GM23248 (cell line): ENCODE data around the gene GTF2H4. TPM values are rescaled to one million over a fixed set of nuclear protein-coding genes. Genes with fewer than 3 reads are reported as not detected.

ENCODE experiments used
- DNase-seq: peaks from one replicate; pipeline ENCODE4 v3.0.0-alpha.2; 2015
- H2AFZ ChIP-seq: fragments of 200-600 bp; sonication (generic); 2 replicates; pipeline ENCODE4 v1.6.1; 2016; ENCODE audit warnings: antibody characterized with exemption
- H3F3A ChIP-seq: fragments of 200-600 bp; sonication (generic); 2 replicates; pipeline ENCODE4 v1.6.1; 2016; ENCODE audit warnings: mild to moderate bottlenecking, antibody characterized with exemption, mixed run types; ENCODE audit not compliant: insufficient read depth
- H3K27ac ChIP-seq: fragments of 200-600 bp; sonication (generic); 2 replicates; pipeline ENCODE4 v1.5.1; 2016; ENCODE audit warnings: mild to moderate bottlenecking
- H3K27me3 ChIP-seq: fragments of 200-600 bp; sonication (generic); replicated peaks from 2 replicates; pipeline ENCODE4 v1.6.1; 2016; ENCODE audit warnings: mild to moderate bottlenecking; ENCODE audit not compliant: insufficient read depth
- H3K36me3 ChIP-seq: fragments of 200-600 bp; sonication (generic); 2 replicates; pipeline ENCODE4 v1.6.1; 2016; ENCODE audit warnings: low read depth, mild to moderate bottlenecking
- H3K4me1 ChIP-seq: fragments of 200-600 bp; sonication (generic); 2 replicates; pipeline ENCODE4 v1.6.1; 2016; ENCODE audit warnings: mild to moderate bottlenecking; ENCODE audit not compliant: insufficient read depth
- H3K4me2 ChIP-seq: fragments of 200-600 bp; sonication (generic); one replicate; pipeline ENCODE4 v1.6.1; 2016; ENCODE audit warnings: mild to moderate bottlenecking; ENCODE audit not compliant: unreplicated experiment
- H3K4me3 ChIP-seq: fragments of 200-600 bp; sonication (generic); 2 replicates; pipeline ENCODE4 v1.5.1; 2016; ENCODE audit warnings: mild to moderate bottlenecking
- H3K79me2 ChIP-seq: fragments of 200-600 bp; sonication (generic); 2 replicates; pipeline ENCODE4 v1.6.1; 2016; ENCODE audit warnings: mild to moderate bottlenecking; ENCODE audit not compliant: insufficient read depth
- H3K9ac ChIP-seq: fragments of 200-600 bp; sonication (generic); 2 replicates; pipeline ENCODE4 v1.6.1; 2016; ENCODE audit warnings: mild to moderate bottlenecking
- H3K9me2 ChIP-seq: fragments of 200-600 bp; sonication (generic); 2 replicates; pipeline ENCODE4 v1.6.1; 2016; ENCODE audit warnings: mixed run types, mild to moderate bottlenecking, moderate library complexity; ENCODE audit not compliant: insufficient read depth
- H3K9me3 ChIP-seq: fragments of 200-600 bp; sonication (generic); one replicate; pipeline ENCODE4 v1.6.1; 2017; ENCODE audit warnings: low read depth
- H4K20me1 ChIP-seq: fragments of 200-600 bp; sonication (generic); 2 replicates; pipeline ENCODE4 v1.6.0; 2016; ENCODE audit not compliant: insufficient read depth
- EZH2 ChIP-seq: fragments of 200-600 bp; sonication (generic); IDR thresholded peaks from 2 replicates; pipeline ENCODE4 v1.6.1; 2018; ENCODE audit warnings: antibody characterized with exemption, mild to moderate bottlenecking; ENCODE audit not compliant: insufficient read depth, poor library complexity, severe bottlenecking
- EZH2phosphoT487 ChIP-seq: fragments of 200-600 bp; sonication (generic); IDR thresholded peaks from 2 replicates; pipeline ENCODE4 v1.6.1; 2018; ENCODE audit warnings: antibody characterized with exemption, moderate library complexity, mild to moderate bottlenecking, low read depth; ENCODE audit not compliant: insufficient read depth
- WGBS, 2 experiments: methylation state at CpG; one replicate each; pipeline ENCODE4 v1.1.6; 2015 to 2017; ENCODE audit warnings: low lambda C conversion rate in 2 of 2, low coverage in 1 of 2; ENCODE audit errors: missing lambda C conversion rate in 2 of 2; 5-methylcytosine and 5-hydroxymethylcytosine counted together
- in situ Hi-C: fragments of 300-500 bp; cut with MboI; formaldehyde crosslinking; loops from 2 replicates; pipeline ENCODE4 v1.15.0; 2020
- polyA plus RNA-seq: library from polyadenylated mRNA; unstranded; fragments of >200 nt; fragmentation: Nextera tagmentation; extraction: Ambion mirVana; gene quantifications from 2 replicates; pipeline ENCODE4 v1.2.1, GENCODE V29; 2016
- total RNA-seq: library from RNA; depleted of rRNA; stranded (reverse); fragments of >200 nt; shearing (Covaris generic); gene quantifications from 2 replicates; pipeline ENCODE4 v1.2.3, GENCODE V29; 2014

The GTF2H4 gene
- total and polyA plus RNA-seq, 2 experiments from 2014 or later = 5.3 to 21.7 TPM

DNA sequence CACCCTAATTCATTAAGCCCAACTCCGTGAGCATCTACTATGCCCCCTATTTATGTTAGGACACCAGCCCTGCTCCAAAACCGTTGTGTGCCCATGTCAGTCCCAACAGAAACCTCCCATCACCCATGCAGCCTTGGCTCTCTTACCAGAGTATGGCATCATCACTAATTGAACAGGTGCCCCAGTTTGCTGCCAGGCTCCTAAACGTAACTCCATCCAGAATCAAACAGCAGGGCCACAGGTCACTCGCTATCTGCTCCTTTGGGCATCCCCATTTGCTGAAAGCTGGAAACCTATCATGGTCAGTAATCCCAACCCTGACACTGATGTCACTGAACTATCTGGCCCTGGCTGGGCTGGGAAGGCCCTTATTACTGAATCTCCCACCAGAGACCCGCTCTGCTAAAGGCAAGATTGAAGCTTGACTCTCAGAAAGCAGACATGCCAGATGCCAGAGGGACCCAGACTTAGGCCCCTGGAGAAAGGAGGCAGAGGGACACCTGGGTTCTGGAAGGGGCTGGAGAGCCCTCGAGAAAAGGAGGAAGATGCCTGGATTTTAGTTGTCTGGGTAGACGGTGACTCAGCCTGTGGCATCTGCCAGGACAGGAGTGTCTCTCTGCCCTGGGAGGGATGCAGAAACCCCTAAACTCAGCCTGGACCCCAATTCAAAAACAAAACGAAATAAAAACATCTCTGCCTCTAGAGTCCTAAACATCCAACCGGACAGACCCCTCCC lies 46.8 kb downstream of the GTF2H4 start:
- TF ChIP-seq EZH2 (no peak), EZH2phosphoT487 (no peak)
- H4K20me1 ChIP-seq = no peaks in the 10 kb centered on the region
- WGBS, 2 experiments = 56 to 60% methylated on average over 9 of the region's 9 CpGs
- peak overlapping the region; percentile 70 for H3K4me2 ChIP-seq
- H3K9me3 ChIP-seq = no peaks in the 10 kb centered on the region
- H3K4me1 ChIP-seq = 0 out of 2 replicates have a peak, but pooled peaks cover 4% of the 10 kb centered on the region
- peaks cover 38% of the 10 kb centered on the region for H3K27me3 ChIP-seq
- H3K36me3 ChIP-seq = no peaks in the 10 kb centered on the region
- H3K9me2 ChIP-seq = no peaks in the 10 kb centered on the region
- peak overlapping the region; percentile 64 for H3K4me3 ChIP-seq
- peak overlapping the region; percentile 42; the same call in 1 of the 2 replicates for H3K9ac ChIP-seq
- no peaks in the 10 kb centered on the region for H3K79me2 ChIP-seq
- H2AFZ ChIP-seq = peak overlapping the region; percentile 82
- in situ Hi-C loops = no loop called here
- peak; percentile 35 for DNase-seq
- H3K27ac ChIP-seq = no peak overlapping the region
- H3F3A ChIP-seq = no peaks in the 10 kb centered on the region

DNA sequence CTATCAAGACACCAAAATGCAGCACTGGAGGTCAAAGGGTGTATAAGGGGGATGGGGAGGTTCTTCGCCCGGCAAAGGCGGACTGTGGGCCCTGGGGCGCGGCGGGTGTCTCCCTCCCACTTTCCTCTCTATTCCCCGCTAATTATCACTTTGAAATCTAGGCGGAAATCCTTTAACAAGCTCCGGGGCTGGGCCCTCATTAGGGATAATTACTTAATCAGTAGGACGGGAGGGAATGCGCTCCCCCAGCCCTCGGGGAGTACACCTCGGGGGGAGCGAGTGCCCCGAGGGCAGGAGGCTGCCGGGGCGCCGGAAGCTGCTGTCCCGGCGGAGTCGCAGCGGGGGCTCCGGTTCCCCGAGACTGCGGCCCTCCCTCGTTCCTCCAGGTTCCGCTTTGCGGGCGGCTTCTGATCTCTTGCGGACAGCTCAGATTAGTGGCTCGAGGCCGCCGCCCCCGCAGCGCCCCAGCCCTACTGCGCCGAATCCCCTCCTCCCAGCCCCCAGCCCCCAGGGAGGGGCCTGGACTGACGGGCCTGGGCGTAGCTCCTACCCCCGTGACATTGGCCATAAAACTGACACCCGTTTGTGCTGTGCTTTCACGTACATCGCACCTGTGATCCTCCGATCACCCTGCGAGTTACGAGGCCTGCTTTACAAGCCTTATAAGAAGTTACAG lies 47.5 kb downstream of the GTF2H4 start:
- peak; percentile 44 for DNase-seq
- peaks cover 41% of the 10 kb centered on the region for H3K27me3 ChIP-seq

DNA sequence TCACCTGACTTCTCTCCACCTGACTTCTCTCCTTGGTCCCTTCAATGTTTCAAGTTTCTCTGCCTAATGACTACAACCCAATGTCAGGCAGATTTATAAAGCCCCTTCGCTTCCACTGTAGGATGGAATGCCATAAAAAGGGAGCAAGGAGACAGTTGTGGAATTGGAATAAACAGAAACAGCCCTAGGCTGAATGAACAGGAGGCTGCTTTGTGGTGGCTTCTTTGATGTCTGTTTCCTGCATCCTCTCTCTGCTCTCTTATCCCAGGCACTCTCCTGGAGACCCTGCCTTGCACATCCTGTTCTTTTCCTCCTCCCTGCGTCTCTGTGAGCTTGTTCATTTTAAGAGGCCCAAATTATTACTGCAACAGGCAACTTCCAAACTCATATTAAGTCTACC lies 49.7 kb downstream of the GTF2H4 start:
- DNase-seq = no peak
- TF ChIP-seq EZH2phosphoT487 = no peak
- TF ChIP-seq EZH2 = no peak
- peaks cover 32% of the 10 kb centered on the region for H3K27me3 ChIP-seq
- no peaks in the 10 kb centered on the region for H4K20me1 ChIP-seq
- H3K4me3 ChIP-seq = no peak overlapping the region
- H2AFZ ChIP-seq = no peak overlapping the region
- H3K79me2 ChIP-seq = no peaks in the 10 kb centered on the region
- H3K36me3 ChIP-seq = no peaks in the 10 kb centered on the region
- WGBS, 2 experiments = 74 to 81% methylated on average over 2 of the region's 2 CpGs
- no peaks in the 10 kb centered on the region for H3K9me2 ChIP-seq
- H3F3A ChIP-seq = no peaks in the 10 kb centered on the region
- H3K4me2 ChIP-seq = no peak overlapping the region
- no peak overlapping the region for H3K27ac ChIP-seq
- H3K9ac ChIP-seq = no peak overlapping the region
- in situ Hi-C loops = no loop called here
- no peaks in the 10 kb centered on the region for H3K9me3 ChIP-seq
- 0 out of 2 replicates have a peak, but pooled peaks cover 4% of the 10 kb centered on the region for H3K4me1 ChIP-seq

More for the DNA sequence above, 47.5 kb downstream of the GTF2H4 start:
- 0 out of 2 replicates have a peak, but pooled peaks cover 4% of the 10 kb centered on the region for H3K4me1 ChIP-seq
- H3K4me2 ChIP-seq = peak overlapping the region; percentile 70
- no peaks in the 10 kb centered on the region for H3K9me2 ChIP-seq
- no peaks in the 10 kb centered on the region for H3K9me3 ChIP-seq
- in situ Hi-C loops = no loop called here
- H3K4me3 ChIP-seq = peak overlapping the region; percentile 64
- no peaks in the 10 kb centered on the region for H3K36me3 ChIP-seq
- no peaks in the 10 kb centered on the region for H4K20me1 ChIP-seq
- H3K9ac ChIP-seq = peak overlapping the region; percentile 42; the same call in 1 of the 2 replicates
- no peaks in the 10 kb centered on the region for H3K79me2 ChIP-seq
- H3K27ac ChIP-seq = no peak overlapping the region
- H2AFZ ChIP-seq = peak overlapping the region; percentile 82
- no peak for TF ChIP-seq EZH2phosphoT487
- TF ChIP-seq EZH2 = no peak
- no peaks in the 10 kb centered on the region for H3F3A ChIP-seq
- 12 to 13% methylated on average over 36 to 40 of the region's 46 CpGs for WGBS, 2 experiments

- H3K4me2 ChIP-seq = no peak overlapping the region
- no peak overlapping the region for H3K27ac ChIP-seq
- in situ Hi-C loops = no loop called here
These were observed 53.1 kb downstream of the GTF2H4 start for GRCh38 chr6:30960907-30961673.

More at GRCh38 chr6:30960907-30961673, 53.1 kb downstream of the GTF2H4 start:
- Histone ChIP-seq H2AFZ (no peak overlapping the region), H3K9ac (no peak overlapping the region), H3K9me3 (no peaks in the 10 kb centered on the region), H3F3A (no peaks in the 10 kb centered on the region), H3K9me2 (no peaks in the 10 kb centered on the region), H3K79me2 (no peaks in the 10 kb centered on the region), H3K4me3 (no peak overlapping the region), H4K20me1 (no peaks in the 10 kb centered on the region), H3K27me3 (peaks cover 35% of the 10 kb centered on the region), H3K4me1 (no peaks in the 10 kb centered on the region), H3K36me3 (no peaks in the 10 kb centered on the region)
- DNase-seq = peak; percentile 67
- WGBS, 2 experiments = 48 to 52% methylated on average over 9 of the region's 9 CpGs
- TF ChIP-seq EZH2 = no peak
- no peak for TF ChIP-seq EZH2phosphoT487
